GM21576 (cell line): ENCODE results near the gene IFNAR1.
"Not testable (repeated sequence)": the region's sequence is repeated elsewhere in the genome, so short reads cannot be mapped to it uniquely, and the experiment has no call there.

Source experiments
- ATAC-seq: cut with Tn5 transposase; IDR thresholded peaks from one replicate; pipeline ENCODE4 v1.9.1; 2021; ENCODE audit warnings: mild to moderate bottlenecking, moderate library complexity; ENCODE audit not compliant: unreplicated experiment

IFNAR1 gene

GRCh38 chr21:33374450-33375096 lies 49.8 kb downstream of the IFNAR1 start:
- ATAC-seq: no peak

- no peak for ATAC-seq
These were observed 50.4 kb downstream of the IFNAR1 start for GRCh38 chr21:33375101-33375644.

GRCh38 chr21:33377221-33377920 lies 52.6 kb downstream of the IFNAR1 start:
- no peak for ATAC-seq

GRCh38 chr21:33378081-33378480 lies 53.3 kb downstream of the IFNAR1 start:
- ATAC-seq: no peak

- ATAC-seq: not testable (repeated sequence)
These were observed 55.2 kb downstream of the IFNAR1 start for GRCh38 chr21:33379934-33380333.

- ATAC-seq: peak; percentile 46
These were observed 55.8 kb downstream of the IFNAR1 start for GRCh38 chr21:33380483-33380998.

- not testable (repeated sequence) for ATAC-seq
These were observed 56.6 kb downstream of the IFNAR1 start for GRCh38 chr21:33381381-33381780.

GRCh38 chr21:33383056-33383888 lies 58.5 kb downstream of the IFNAR1 start:
- ATAC-seq: peak; percentile 74

GRCh38 chr21:33384841-33385331 lies 60.1 kb downstream of the IFNAR1 start:
- ATAC-seq: no peak

- no peak for ATAC-seq
These were observed 61.5 kb downstream of the IFNAR1 start for GRCh38 chr21:33386222-33386784.

GRCh38 chr21:33387294-33387693 lies 62.5 kb downstream of the IFNAR1 start:
- ATAC-seq: no peak

- no peak for ATAC-seq
These were observed 63.4 kb downstream of the IFNAR1 start for GRCh38 chr21:33388188-33388587.

- no peak for ATAC-seq
These were observed 65.7 kb downstream of the IFNAR1 start for GRCh38 chr21:33390479-33390878.

GRCh38 chr21:33391656-33392055 lies 66.9 kb downstream of the IFNAR1 start:
- ATAC-seq: no peak

- no peak for ATAC-seq
These were observed 67.7 kb downstream of the IFNAR1 start for GRCh38 chr21:33392284-33392985.

- no peak for ATAC-seq
These were observed 68.6 kb downstream of the IFNAR1 start for GRCh38 chr21:33393348-33393747.

- ATAC-seq: no peak
These were observed 69.5 kb downstream of the IFNAR1 start for GRCh38 chr21:33394260-33394659.

GRCh38 chr21:33395891-33396331 lies 71.1 kb downstream of the IFNAR1 start:
- ATAC-seq: no peak

GRCh38 chr21:33396436-33396835 lies 71.7 kb downstream of the IFNAR1 start:
- ATAC-seq: no peak

- no peak for ATAC-seq
These were observed 72.2 kb downstream of the IFNAR1 start for GRCh38 chr21:33396951-33397350.
